ENCODE measurements around the gene TLN1.

DNA sequence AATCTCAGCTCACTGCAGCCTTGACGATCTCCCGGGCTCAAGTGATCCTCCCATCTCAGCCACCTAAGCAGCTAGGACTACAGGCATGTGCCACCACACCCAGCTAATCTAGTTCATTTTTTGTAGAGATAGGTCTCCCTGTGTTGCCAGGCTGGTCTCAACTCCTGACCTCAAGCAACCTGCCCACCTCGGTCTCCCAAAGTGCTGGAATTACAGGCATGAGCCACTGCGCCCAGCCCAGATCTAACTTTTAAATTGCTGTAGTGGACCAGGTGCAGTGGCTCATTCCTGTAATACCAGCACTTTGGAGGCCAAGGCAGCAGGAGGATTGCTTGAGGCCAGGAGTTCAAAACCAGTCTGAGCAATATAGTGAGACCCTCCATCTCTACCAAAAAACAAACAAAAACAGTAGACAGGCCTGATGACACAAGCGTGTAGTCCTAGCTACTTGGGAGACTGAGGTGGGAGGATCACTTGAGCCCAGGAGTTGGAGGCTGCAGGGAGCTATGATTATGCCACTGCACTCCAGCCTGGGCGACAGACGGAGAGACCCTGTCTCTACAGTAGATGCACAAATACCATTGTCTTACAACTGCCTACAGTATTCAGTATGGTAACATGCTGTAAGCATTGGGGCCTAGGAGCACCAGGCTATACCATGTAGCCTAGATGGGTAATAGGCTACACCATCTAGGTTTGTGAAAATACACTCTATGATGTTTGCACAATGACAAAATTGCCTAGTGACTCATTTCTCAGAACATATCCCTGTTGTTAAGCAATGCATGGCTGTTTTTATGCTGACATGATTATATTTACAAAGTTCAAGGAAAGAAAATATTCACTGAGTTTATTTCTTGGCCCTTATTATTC is 79.8 kb downstream of the TLN1 start:
- TF ChIP-seq, protein P1, sequence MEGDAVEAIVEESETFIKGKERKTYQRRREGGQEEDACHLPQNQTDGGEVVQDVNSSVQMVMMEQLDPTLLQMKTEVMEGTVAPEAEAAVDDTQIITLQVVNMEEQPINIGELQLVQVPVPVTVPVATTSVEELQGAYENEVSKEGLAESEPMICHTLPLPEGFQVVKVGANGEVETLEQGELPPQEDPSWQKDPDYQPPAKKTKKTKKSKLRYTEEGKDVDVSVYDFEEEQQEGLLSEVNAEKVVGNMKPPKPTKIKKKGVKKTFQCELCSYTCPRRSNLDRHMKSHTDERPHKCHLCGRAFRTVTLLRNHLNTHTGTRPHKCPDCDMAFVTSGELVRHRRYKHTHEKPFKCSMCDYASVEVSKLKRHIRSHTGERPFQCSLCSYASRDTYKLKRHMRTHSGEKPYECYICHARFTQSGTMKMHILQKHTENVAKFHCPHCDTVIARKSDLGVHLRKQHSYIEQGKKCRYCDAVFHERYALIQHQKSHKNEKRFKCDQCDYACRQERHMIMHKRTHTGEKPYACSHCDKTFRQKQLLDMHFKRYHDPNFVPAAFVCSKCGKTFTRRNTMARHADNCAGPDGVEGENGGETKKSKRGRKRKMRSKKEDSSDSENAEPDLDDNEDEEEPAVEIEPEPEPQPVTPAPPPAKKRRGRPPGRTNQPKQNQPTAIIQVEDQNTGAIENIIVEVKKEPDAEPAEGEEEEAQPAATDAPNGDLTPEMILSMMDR (IDR thresholded peaks at IDR 0.05): no peak
- no peak for TF ChIP-seq POLR2A (IDR thresholded peaks at IDR 0.05)

Data from prostate gland (tissue), 2 donors.